ENCODE measurements around the gene BDKRB2. TPM values are rescaled to one million over a fixed set of nuclear protein-coding genes. Genes with fewer than 3 reads are reported as not detected.
A peak's percentile ranks its signal among the peaks of the same experiment; 100 is the strongest.

BDKRB2 gene
- total and polyA plus RNA-seq, 2 of the 13 experiments (the other 11 are each of a cell fraction or from before 2014, with no cell fraction given), result 0.03 TPM; not detected in 1

GRCh38 chr14:96195441-96196081 lies 9.1 kb upstream of the BDKRB2 start (continued):
- TF ChIP-seq ARID5B (CRISPR knock-in tag; IDR thresholded peaks at IDR 0.05), result peak; percentile 35; the same call in 1 of the 2 replicates
- TF ChIP-seq POGZ (CRISPR knock-in tag; IDR thresholded peaks at IDR 0.05), result no peak
- no peak for TF ChIP-seq BCL6 (CRISPR knock-in tag; IDR thresholded peaks at IDR 0.05)
- TF ChIP-seq PBX2 (CRISPR knock-in tag; IDR thresholded peaks at IDR 0.05), result no peak

- Histone ChIP-seq H3K27me3 (ENCODE audit: control insufficient read depth in 1 of 2, insufficient read depth in 2 of 2, low read length in 2 of 2) (peaks cover 0 to 2% of the 10 kb centered on the region in 2 experiments; a peak in 1 of 5 replicates), H4K20me1 (ENCODE audit: insufficient read depth, low read length) (no peaks in the 10 kb centered on the region), H2AFZ (ENCODE audit: low read length) (no peak overlapping the region), H3K9ac (ENCODE audit: insufficient read depth, low read depth, low read length) (no peak overlapping the region), H3K4me3 (replicated peaks in 1 of 3; ENCODE audit: insufficient read depth in 1 of 3, low read depth in 2 of 3, low read length in 3 of 3) (no peak overlapping the region), H3K4me1 (ENCODE audit: insufficient read depth, low read length) (peaks cover 42% of the 10 kb centered on the region), H3K9me3 (ENCODE audit: low read length) (no peaks in the 10 kb centered on the region), H3K4me2 (ENCODE audit: low read depth, low read length) (no peak overlapping the region), H3K36me3 (replicated peaks in 1 of 2; ENCODE audit: control insufficient read depth in 1 of 2, insufficient read depth in 2 of 2, low read length in 2 of 2) (no peaks in the 10 kb centered on the region), H3K79me2 (ENCODE audit: insufficient read depth, low read length) (no peaks in the 10 kb centered on the region), H3K27ac (ENCODE audit: extremely low read length, insufficient read depth, low read length) (no peak overlapping the region)
- in situ Hi-C loops (cut with HindIII; ENCODE audit: extremely low pct_ligation_motif_present, low pct_unique_long_range_greater_than_20kb) (no loop called here), intact Hi-C loops (cut with micrococcal nuclease; ENCODE audit: unreplicated experiment) (no loop called here)
- WGBS (ENCODE audit: low lambda C conversion rate), result 79% methylated on average over 18 of the region's 20 CpGs
- ATAC-seq (no peak), DNase-seq (ENCODE audit: low spot score) (no peak), FAIRE-seq (no peak)
- CTCF ChIA-PET (ENCODE audit: low intra/inter-chr PET ratio, low total read pairs), result no interaction called here
- POLR2A ChIA-PET, result no interaction called here
- BruUV-seq (replicated peaks), result no TSS peak
- TF ChIP-seq ZNF160 (CRISPR knock-in tag; IDR thresholded peaks at IDR 0.05) (no peak), FUBP1 (CRISPR knock-in tag; IDR thresholded peaks at IDR 0.05; ENCODE audit: borderline replicate concordance) (no peak), ZFYVE20 (CRISPR knock-in tag; IDR thresholded peaks at IDR 0.05; ENCODE audit: borderline replicate concordance, low read depth) (no peak), NCOA2 (CRISPR knock-in tag; IDR thresholded peaks at IDR 0.05) (no peak), AGO1 (IDR thresholded peaks at IDR 0.05; ENCODE audit: low read depth, low read length, poor library complexity, severe bottlenecking) (no peak), NR2F1 (CRISPR knock-in tag; IDR thresholded peaks at IDR 0.05) (no peak), ATRX (CRISPR knock-in tag; IDR thresholded peaks at IDR 0.05; ENCODE audit: borderline replicate concordance) (no peak), ZNF44 (CRISPR knock-in tag; IDR thresholded peaks at IDR 0.05) (no peak), ZNF790 (CRISPR knock-in tag; IDR thresholded peaks at IDR 0.05; ENCODE audit: borderline replicate concordance) (no peak), STAT5B (CRISPR knock-in tag; IDR thresholded peaks at IDR 0.05) (no peak), AKAP8 (CRISPR knock-in tag; IDR thresholded peaks at IDR 0.05) (no peak)
Measured at GRCh38 chr14:96197163-96197852, 7.3 kb upstream of the BDKRB2 start.
